GM23248 (cell line): Measurements from ENCODE around the gene SRC. TPM values are rescaled to one million over a fixed set of nuclear protein-coding genes. Genes with fewer than 3 reads are reported as not detected.

Experiments used
- DNase-seq: peaks from one replicate; pipeline ENCODE4 v3.0.0-alpha.2; 2015
- H2AFZ ChIP-seq: fragments of 200-600 bp; sonication (generic); 2 replicates; pipeline ENCODE4 v1.6.1; 2016; ENCODE audit warnings: antibody characterized with exemption
- H3F3A ChIP-seq: fragments of 200-600 bp; sonication (generic); 2 replicates; pipeline ENCODE4 v1.6.1; 2016; ENCODE audit warnings: mild to moderate bottlenecking, antibody characterized with exemption, mixed run types; ENCODE audit not compliant: insufficient read depth
- H3K27ac ChIP-seq: fragments of 200-600 bp; sonication (generic); 2 replicates; pipeline ENCODE4 v1.5.1; 2016; ENCODE audit warnings: mild to moderate bottlenecking
- H3K27me3 ChIP-seq: fragments of 200-600 bp; sonication (generic); replicated peaks from 2 replicates; pipeline ENCODE4 v1.6.1; 2016; ENCODE audit warnings: mild to moderate bottlenecking; ENCODE audit not compliant: insufficient read depth
- H3K36me3 ChIP-seq: fragments of 200-600 bp; sonication (generic); 2 replicates; pipeline ENCODE4 v1.6.1; 2016; ENCODE audit warnings: low read depth, mild to moderate bottlenecking
- H3K4me1 ChIP-seq: fragments of 200-600 bp; sonication (generic); 2 replicates; pipeline ENCODE4 v1.6.1; 2016; ENCODE audit warnings: mild to moderate bottlenecking; ENCODE audit not compliant: insufficient read depth
- H3K4me2 ChIP-seq: fragments of 200-600 bp; sonication (generic); one replicate; pipeline ENCODE4 v1.6.1; 2016; ENCODE audit warnings: mild to moderate bottlenecking; ENCODE audit not compliant: unreplicated experiment
- H3K4me3 ChIP-seq: fragments of 200-600 bp; sonication (generic); 2 replicates; pipeline ENCODE4 v1.5.1; 2016; ENCODE audit warnings: mild to moderate bottlenecking
- H3K79me2 ChIP-seq: fragments of 200-600 bp; sonication (generic); 2 replicates; pipeline ENCODE4 v1.6.1; 2016; ENCODE audit warnings: mild to moderate bottlenecking; ENCODE audit not compliant: insufficient read depth
- H3K9ac ChIP-seq: fragments of 200-600 bp; sonication (generic); 2 replicates; pipeline ENCODE4 v1.6.1; 2016; ENCODE audit warnings: mild to moderate bottlenecking
- H3K9me2 ChIP-seq: fragments of 200-600 bp; sonication (generic); 2 replicates; pipeline ENCODE4 v1.6.1; 2016; ENCODE audit warnings: mixed run types, mild to moderate bottlenecking, moderate library complexity; ENCODE audit not compliant: insufficient read depth
- H3K9me3 ChIP-seq: fragments of 200-600 bp; sonication (generic); one replicate; pipeline ENCODE4 v1.6.1; 2017; ENCODE audit warnings: low read depth
- H4K20me1 ChIP-seq: fragments of 200-600 bp; sonication (generic); 2 replicates; pipeline ENCODE4 v1.6.0; 2016; ENCODE audit not compliant: insufficient read depth
- EZH2 ChIP-seq: fragments of 200-600 bp; sonication (generic); IDR thresholded peaks from 2 replicates; pipeline ENCODE4 v1.6.1; 2018; ENCODE audit warnings: antibody characterized with exemption, mild to moderate bottlenecking; ENCODE audit not compliant: insufficient read depth, poor library complexity, severe bottlenecking
- EZH2phosphoT487 ChIP-seq: fragments of 200-600 bp; sonication (generic); IDR thresholded peaks from 2 replicates; pipeline ENCODE4 v1.6.1; 2018; ENCODE audit warnings: antibody characterized with exemption, moderate library complexity, mild to moderate bottlenecking, low read depth; ENCODE audit not compliant: insufficient read depth
- WGBS, 2 experiments: methylation state at CpG; one replicate each; pipeline ENCODE4 v1.1.6; 2015 to 2017; ENCODE audit warnings: low lambda C conversion rate in 2 of 2, low coverage in 1 of 2; ENCODE audit errors: missing lambda C conversion rate in 2 of 2; 5-methylcytosine and 5-hydroxymethylcytosine counted together
- in situ Hi-C: fragments of 300-500 bp; cut with MboI; formaldehyde crosslinking; loops from 2 replicates; pipeline ENCODE4 v1.15.0; 2020
- polyA plus RNA-seq: library from polyadenylated mRNA; unstranded; fragments of >200 nt; fragmentation: Nextera tagmentation; extraction: Ambion mirVana; gene quantifications from 2 replicates; pipeline ENCODE4 v1.2.1, GENCODE V29; 2016
- total RNA-seq: library from RNA; depleted of rRNA; stranded (reverse); fragments of >200 nt; shearing (Covaris generic); gene quantifications from 2 replicates; pipeline ENCODE4 v1.2.3, GENCODE V29; 2014

SRC gene
- total and polyA plus RNA-seq, 2 experiments from 2014 or later = 17.0 to 28.6 TPM

DNA sequence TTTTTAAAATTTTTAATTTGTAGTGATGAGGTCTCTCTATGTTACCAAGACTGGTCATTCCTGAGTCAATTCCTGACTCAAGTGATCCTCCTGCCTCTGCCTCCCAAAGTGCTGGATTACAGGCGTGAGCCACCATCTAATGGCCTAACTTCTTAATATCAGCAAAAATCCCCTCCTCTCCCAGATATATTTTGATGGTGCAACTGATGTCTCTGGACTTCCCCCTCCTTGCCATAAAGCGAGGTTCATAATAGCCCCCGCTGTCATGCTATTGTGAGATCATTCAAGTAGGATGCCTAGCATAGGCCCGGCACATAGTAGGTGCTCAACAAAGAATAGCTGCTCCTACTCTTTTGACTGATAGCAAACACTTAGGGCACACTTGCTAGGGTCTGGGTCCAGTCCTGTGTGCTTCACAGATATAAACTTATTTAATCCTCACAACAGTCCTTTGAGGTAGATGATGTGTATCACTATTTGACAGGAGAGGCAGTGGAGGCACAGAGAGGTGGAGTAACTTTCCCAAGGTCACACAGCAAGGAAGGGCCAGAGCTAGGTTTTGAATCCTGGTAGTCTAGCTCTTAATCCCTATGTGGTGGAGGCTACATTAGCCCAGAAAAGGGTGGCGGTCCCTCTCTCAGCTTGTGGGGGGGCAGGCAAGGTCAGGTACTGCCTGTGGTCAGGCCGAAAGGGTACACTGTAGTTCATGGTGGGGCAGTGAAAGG, 14.6 kb downstream of the SRC start:
- Histone ChIP-seq H3F3A (no peaks in the 10 kb centered on the region), H3K27me3 (no peaks in the 10 kb centered on the region), H3K9me2 (no peaks in the 10 kb centered on the region), H3K9ac (no peak overlapping the region), H3K36me3 (peaks cover 3% of the 10 kb centered on the region; the same call in 1 of the 2 replicates), H3K4me2 (no peak overlapping the region), H4K20me1 (no peaks in the 10 kb centered on the region; the same call in 1 of the 2 replicates), H3K79me2 (peaks cover 99% of the 10 kb centered on the region), H3K4me1 (peaks cover 30% of the 10 kb centered on the region), H3K27ac (no peak overlapping the region), H3K9me3 (no peaks in the 10 kb centered on the region), H3K4me3 (no peak overlapping the region), H2AFZ (no peak overlapping the region)
- in situ Hi-C loops = no loop called here
- no peak for DNase-seq
- 93 to 96% methylated on average over 6 of the region's 6 CpGs for WGBS, 2 experiments
- TF ChIP-seq EZH2 = no peak
- no peak for TF ChIP-seq EZH2phosphoT487

DNA sequence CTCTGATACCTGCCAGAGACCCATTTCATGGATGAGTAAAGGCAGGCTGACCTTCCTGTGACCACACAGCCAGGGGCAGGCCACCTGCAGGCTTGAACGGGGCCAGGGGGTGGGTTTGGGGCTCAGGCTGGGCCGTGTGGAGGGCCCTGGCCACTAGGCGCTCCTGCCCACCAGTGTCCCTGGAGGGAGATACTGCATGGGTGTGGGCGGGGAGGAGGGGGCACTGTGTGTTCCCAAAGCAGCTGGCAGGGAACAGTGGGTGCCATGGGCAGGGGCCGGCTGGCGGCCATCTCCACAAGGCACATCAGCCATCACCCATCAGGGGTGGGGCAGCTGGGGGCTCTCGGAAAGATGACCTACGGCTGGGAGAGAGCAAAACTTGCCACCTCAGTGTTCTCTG, 15.4 kb downstream of the SRC start:
- Histone ChIP-seq H2AFZ (no peak overlapping the region), H3K4me2 (no peak overlapping the region), H3K9me3 (no peaks in the 10 kb centered on the region), H3K9me2 (no peaks in the 10 kb centered on the region), H3K27ac (no peak overlapping the region), H3F3A (no peaks in the 10 kb centered on the region), H4K20me1 (no peaks in the 10 kb centered on the region; the same call in 1 of the 2 replicates), H3K4me3 (no peak overlapping the region), H3K27me3 (no peaks in the 10 kb centered on the region), H3K4me1 (peaks cover 24% of the 10 kb centered on the region), H3K36me3 (peaks cover 11% of the 10 kb centered on the region; the same call in 1 of the 2 replicates), H3K79me2 (peaks cover 99% of the 10 kb centered on the region), H3K9ac (no peak overlapping the region)
- TF ChIP-seq EZH2 (no peak), EZH2phosphoT487 (no peak)
- DNase-seq = no peak
- in situ Hi-C loops = no loop called here
- 74 to 79% methylated on average over 6 to 8 of the region's 8 CpGs for WGBS, 2 experiments

DNA sequence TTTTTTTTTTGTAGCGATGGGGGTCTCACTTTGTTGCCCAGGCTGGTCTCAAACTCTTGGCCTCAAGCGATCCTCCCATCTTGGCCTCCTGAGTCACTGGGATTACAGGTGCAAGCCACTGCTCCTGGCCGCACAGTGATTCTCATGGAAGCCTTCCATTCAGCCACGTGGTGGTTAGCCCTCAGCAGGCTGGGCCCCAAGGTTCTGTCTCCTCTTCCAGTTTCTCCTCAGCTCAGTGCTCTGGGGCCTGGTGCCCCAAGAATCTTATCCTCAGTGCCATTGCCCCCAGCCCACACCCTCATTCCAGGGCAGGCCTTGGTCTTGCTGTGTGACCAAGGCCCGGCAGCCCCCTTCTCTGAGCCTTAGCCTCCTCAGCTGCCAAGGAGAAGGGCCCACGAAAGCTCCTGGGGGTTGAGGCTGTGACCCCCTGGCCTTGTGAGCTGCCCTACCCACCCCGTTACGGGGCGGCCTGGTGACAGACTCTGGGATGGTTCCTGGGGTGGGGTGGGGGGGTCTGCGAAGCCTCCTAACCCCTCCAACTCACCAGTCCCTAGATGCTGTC, 16.4 kb downstream of the SRC start:
- Histone ChIP-seq H3K9ac (no peak overlapping the region), H3F3A (no peaks in the 10 kb centered on the region), H3K4me3 (no peak overlapping the region), H3K9me2 (no peaks in the 10 kb centered on the region), H3K27me3 (no peaks in the 10 kb centered on the region), H2AFZ (no peak overlapping the region), H3K79me2 (peaks cover 93% of the 10 kb centered on the region), H3K27ac (no peak overlapping the region), H3K9me3 (no peaks in the 10 kb centered on the region), H3K36me3 (peaks cover 15% of the 10 kb centered on the region; the same call in 1 of the 2 replicates), H3K4me1 (peaks cover 17% of the 10 kb centered on the region), H4K20me1 (no peaks in the 10 kb centered on the region; the same call in 1 of the 2 replicates), H3K4me2 (no peak overlapping the region)
- in situ Hi-C loops = no loop called here
- no peak for DNase-seq
- 79 to 82% methylated on average over 10 of the region's 10 CpGs for WGBS, 2 experiments
- TF ChIP-seq EZH2phosphoT487 (no peak), EZH2 (no peak)

DNA sequence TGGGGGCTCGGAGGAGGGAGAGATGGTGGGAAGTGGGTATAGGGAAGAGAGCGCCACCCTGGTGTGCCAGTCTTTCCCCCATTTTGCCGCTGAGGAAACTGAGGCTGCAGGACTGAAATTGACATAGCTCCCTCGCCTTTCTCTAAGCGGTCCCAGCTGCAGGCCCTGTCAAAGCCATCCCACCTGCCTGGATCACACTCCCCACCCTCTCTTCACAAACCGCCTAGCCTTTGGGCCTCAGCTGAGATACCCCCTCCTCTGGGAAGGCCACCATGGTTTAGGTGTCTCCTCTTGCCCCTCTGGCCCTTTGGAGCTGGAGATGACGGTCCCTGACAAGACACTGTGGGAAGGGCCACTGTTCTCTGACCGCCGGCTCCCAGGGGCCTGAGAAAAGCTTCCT, 16.9 kb downstream of the SRC start:
- TF ChIP-seq EZH2 (no peak), EZH2phosphoT487 (no peak)
- WGBS, 2 experiments = 96 to 97% methylated on average over 8 to 9 of the region's 9 CpGs

More for the DNA sequence above, 16.9 kb downstream of the SRC start:
- peaks cover 5% of the 10 kb centered on the region; the same call in 1 of the 2 replicates for H3F3A ChIP-seq
- in situ Hi-C loops = no loop called here
- no peak overlapping the region for H3K9ac ChIP-seq
- H3K4me2 ChIP-seq = no peak overlapping the region
- H3K9me3 ChIP-seq = no peaks in the 10 kb centered on the region
- H4K20me1 ChIP-seq = no peaks in the 10 kb centered on the region
- H3K36me3 ChIP-seq = peaks cover 17% of the 10 kb centered on the region; the same call in 1 of the 2 replicates
- H2AFZ ChIP-seq = no peak overlapping the region
- H3K27me3 ChIP-seq = no peaks in the 10 kb centered on the region
- H3K9me2 ChIP-seq = no peaks in the 10 kb centered on the region
- H3K4me1 ChIP-seq = peaks cover 15% of the 10 kb centered on the region
- H3K4me3 ChIP-seq = no peak overlapping the region
- DNase-seq = no peak
- peaks cover 93% of the 10 kb centered on the region for H3K79me2 ChIP-seq
- no peak overlapping the region for H3K27ac ChIP-seq
